ENCODE measurements around the gene TUFT1. TPM values are rescaled to one million over a fixed set of nuclear protein-coding genes. Genes with fewer than 3 reads are reported as not detected.

The TUFT1 gene, protein sequence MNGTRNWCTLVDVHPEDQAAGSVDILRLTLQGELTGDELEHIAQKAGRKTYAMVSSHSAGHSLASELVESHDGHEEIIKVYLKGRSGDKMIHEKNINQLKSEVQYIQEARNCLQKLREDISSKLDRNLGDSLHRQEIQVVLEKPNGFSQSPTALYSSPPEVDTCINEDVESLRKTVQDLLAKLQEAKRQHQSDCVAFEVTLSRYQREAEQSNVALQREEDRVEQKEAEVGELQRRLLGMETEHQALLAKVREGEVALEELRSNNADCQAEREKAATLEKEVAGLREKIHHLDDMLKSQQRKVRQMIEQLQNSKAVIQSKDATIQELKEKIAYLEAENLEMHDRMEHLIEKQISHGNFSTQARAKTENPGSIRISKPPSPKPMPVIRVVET
- total RNA-seq (10 to 100 TPM in 3 of 5 donors, 1 to 10 TPM in 2; 1.2 to 30.4 (median 13.9) TPM), polyA plus RNA-seq (10 to 100 TPM in 2 of 3 donors, 1 to 10 TPM in 1; 9.0 to 15.4 (median 10.8) TPM)
- long read RNA-seq, donor 1, partial matches to known transcripts, result 0 of 2 reads
- long read RNA-seq, donor 1, other reads (novel, unspliced or antisense), result 0 of 2 reads
- long read RNA-seq, donor 2, partial matches to known transcripts, result 7 of 9 reads
- long read RNA-seq, donor 2, other reads (novel, unspliced or antisense), result 0 of 9 reads
- long read RNA-seq, donor 3, partial matches to known transcripts, result 0 of 1 reads
- long read RNA-seq, donor 3, other reads (novel, unspliced or antisense), result 0 of 1 reads
- long read RNA-seq, donor 4, result 0 reads
- long read RNA-seq, donor 5, partial matches to known transcripts, result 0 of 2 reads
- long read RNA-seq, donor 5, other reads (novel, unspliced or antisense), result 0 of 2 reads
- long read RNA-seq, donor 6, result 0 reads
- long read RNA-seq, donor 7, partial matches to known transcripts, result 0 of 2 reads
- long read RNA-seq, donor 7, other reads (novel, unspliced or antisense), result 0 of 2 reads
- long read RNA-seq, donor 8, result 0 reads
- long read RNA-seq, donor 9, partial matches to known transcripts, result 0 of 1 reads
- long read RNA-seq, donor 9, other reads (novel, unspliced or antisense), result 0 of 1 reads
- long read RNA-seq, donor 10, partial matches to known transcripts, result 0 of 2 reads
- long read RNA-seq, donor 10, other reads (novel, unspliced or antisense), result 0 of 2 reads

DNA sequence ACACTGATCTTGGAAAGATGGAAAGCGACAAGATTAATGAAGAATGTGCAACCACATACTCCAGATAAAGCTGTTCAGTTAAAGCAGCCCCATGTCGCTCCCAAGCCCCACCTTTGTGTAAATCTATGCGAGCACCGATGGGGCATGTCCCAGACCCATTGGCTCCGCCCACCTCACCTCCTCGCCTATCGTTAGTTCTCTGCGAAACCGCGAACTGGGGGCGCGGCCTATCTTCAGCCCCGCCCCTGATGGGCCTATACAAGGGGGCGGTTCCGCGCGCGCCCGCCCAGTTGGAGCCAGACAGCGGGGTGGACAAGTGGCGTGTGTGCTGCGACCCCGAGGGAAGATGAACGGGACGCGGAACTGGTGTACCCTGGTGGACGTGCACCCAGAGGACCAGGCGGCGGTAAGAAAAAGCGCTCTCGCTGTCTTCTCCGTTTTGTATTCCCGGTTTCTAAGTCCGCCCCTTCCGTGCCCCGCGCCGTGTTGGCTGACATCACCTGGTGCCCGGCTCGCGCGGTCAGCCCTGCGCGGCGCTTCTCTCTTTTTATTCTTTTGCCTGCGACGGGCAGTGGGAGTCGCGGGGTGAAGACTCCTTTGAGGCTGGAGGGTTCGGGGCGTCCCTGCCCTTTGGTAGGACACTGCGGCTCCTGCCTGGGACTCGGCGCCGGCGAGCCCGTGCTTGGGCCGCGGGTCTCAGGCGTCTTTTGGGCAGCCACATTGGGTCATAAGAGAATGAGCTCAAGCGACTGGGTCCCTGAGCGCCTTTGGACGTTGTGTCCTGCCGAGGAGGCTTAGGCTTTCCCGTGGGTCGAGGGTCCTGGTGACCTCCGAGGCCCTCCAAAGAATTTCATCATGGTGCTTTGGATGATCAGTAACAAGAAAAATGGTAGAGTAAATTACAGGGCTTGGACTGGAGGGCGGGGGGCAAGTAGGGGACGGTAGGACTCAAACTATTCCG is at the start of gene TUFT1:
TSS of gene TUFT1 (plus strand) at position 289 of the 961 bp plus-strand sequence. CDS start at position 347, 58 bp downstream.
- intact Hi-C loops (cut with DNase I; ENCODE audit: low total_unique reads), result no loop called here
- no peak for TF ChIP-seq CTCF (IDR thresholded peaks at IDR 0.05)
- peak; percentile 81 to 94 (median 94) for TF ChIP-seq POLR2AphosphoS5 (IDR thresholded peaks at IDR 0.05)
- peak in 2 of 4 donors; percentile 63 to 88 for TF ChIP-seq POLR2A (IDR thresholded peaks at IDR 0.05)
- TF ChIP-seq EP300 (IDR thresholded peaks at IDR 0.05), result no peak
- H3K36me3 ChIP-seq, result peaks cover 4 to 31% (median 27%) of the 10 kb centered on the region in 4 donors
- H3K4me3 ChIP-seq, result peak within 1 kb of the TSS; percentile 53 to 63 (median 58)
- peak; percentile 98 for DNase-seq
- H3K4me1 ChIP-seq, result peaks cover 23 to 39% (median 37%) of the 10 kb centered on the region in 4 donors
- H3K27me3 ChIP-seq, result no peaks in the 10 kb centered on the region
- 1 to 2% (median 1%) methylated on average over 45 to 70 of the region's 70 CpGs for WGBS, 5 donors
- peak within 1 kb of the TSS; percentile 84 to 93 (median 89) for H3K27ac ChIP-seq
- H3K9me3 ChIP-seq, result no peaks in the 10 kb centered on the region

- no peak overlapping the region for H3K27ac ChIP-seq
- H3K36me3 ChIP-seq, result no peaks in the 10 kb centered on the region
- H3K9me3 ChIP-seq, result no peaks in the 10 kb centered on the region
- H3K27me3 ChIP-seq, result no peaks in the 10 kb centered on the region
- H3K4me1 ChIP-seq, result peaks cover 0 to 13% (median 3%) of the 10 kb centered on the region in 4 donors
- H3K4me3 ChIP-seq, result no peak overlapping the region
- 74 to 82% (median 79%) methylated on average over 5 of the region's 5 CpGs for WGBS, 5 donors
- intact Hi-C loops (cut with DNase I; ENCODE audit: low total_unique reads), result no loop called here
- no peak for TF ChIP-seq POLR2A (IDR thresholded peaks at IDR 0.05)
- TF ChIP-seq CTCF (IDR thresholded peaks at IDR 0.05), result no peak
- no peak for TF ChIP-seq EP300 (IDR thresholded peaks at IDR 0.05)
- TF ChIP-seq POLR2AphosphoS5 (IDR thresholded peaks at IDR 0.05), result no peak
- no peak for DNase-seq
Observed at GRCh38 chr1:151491641-151492040, 48.5 kb upstream of the TUFT1 start.

DNA sequence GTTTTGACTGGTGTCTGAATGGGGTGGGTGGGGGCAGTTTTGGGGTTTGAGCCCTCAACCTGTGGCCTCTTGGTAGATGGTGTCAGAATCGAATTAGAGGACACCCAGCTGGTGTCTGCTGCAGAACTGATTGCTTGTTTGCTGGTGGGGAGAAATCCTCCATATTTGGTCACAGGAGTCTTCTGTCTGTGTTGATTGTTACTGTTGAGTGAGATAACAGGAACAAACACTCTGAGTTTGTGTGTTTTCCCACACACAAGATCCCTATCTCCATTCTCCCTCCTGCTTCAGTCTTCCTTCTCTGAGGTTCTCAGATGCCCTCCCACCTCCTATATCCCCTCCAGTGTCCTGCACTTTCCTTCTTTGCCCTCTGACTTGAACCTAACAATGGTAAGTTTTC is 48.0 kb upstream of the TUFT1 start:
- H3K36me3 ChIP-seq, result no peaks in the 10 kb centered on the region
- H3K4me3 ChIP-seq, result no peak overlapping the region
- TF ChIP-seq CTCF (IDR thresholded peaks at IDR 0.05) (no peak), EP300 (IDR thresholded peaks at IDR 0.05) (no peak), POLR2A (IDR thresholded peaks at IDR 0.05) (no peak), POLR2AphosphoS5 (IDR thresholded peaks at IDR 0.05) (no peak)
- peaks cover 0 to 13% (median 3%) of the 10 kb centered on the region in 4 donors for H3K4me1 ChIP-seq
- intact Hi-C loops (cut with DNase I; ENCODE audit: low total_unique reads), result no loop called here
- H3K9me3 ChIP-seq, result no peaks in the 10 kb centered on the region
- 64 to 71% (median 68%) methylated on average over 1 of the region's 1 CpG for WGBS, 5 donors
- H3K27ac ChIP-seq, result no peak overlapping the region
- no peaks in the 10 kb centered on the region for H3K27me3 ChIP-seq
- no peak for DNase-seq

Measured in stomach (tissue), 19 donors.